ENCODE measurements around the gene SEC22B.
"Not testable (repeated sequence)": the region's sequence is repeated elsewhere in the genome, so short reads cannot be mapped to it uniquely, and the experiment has no call there.

SEC22B gene

GRCh38 chr1:120176092-120176855 lies at the start of gene SEC22B:
Gene SEC22B (minus strand): TSS chr1:120176520. CDS start chr1:120176381, 139 bp downstream.
- peak; percentile 71 to 74 for DNase-seq (ENCODE audit: low read depth in 2 of 2)

GRCh38 chr1:120217933-120218332 lies 41.6 kb upstream of the SEC22B start:
- not testable (repeated sequence) for DNase-seq (ENCODE audit: low read depth in 2 of 2)

- DNase-seq (ENCODE audit: low read depth in 2 of 2), result not testable (repeated sequence)
Observed at GRCh38 chr1:120217175-120217929, 41.0 kb upstream of the SEC22B start.

- DNase-seq (ENCODE audit: low read depth in 2 of 2), result not testable (repeated sequence)
Observed at GRCh38 chr1:120213606-120214005, 37.3 kb upstream of the SEC22B start.

- DNase-seq (ENCODE audit: low read depth in 2 of 2), result not testable (repeated sequence)
Observed at GRCh38 chr1:120210754-120211153, 34.4 kb upstream of the SEC22B start.

- DNase-seq (ENCODE audit: low read depth in 2 of 2), result not testable (repeated sequence)
Observed at GRCh38 chr1:120196863-120197775, 20.8 kb upstream of the SEC22B start.

GRCh38 chr1:120188626-120189025 lies 12.3 kb upstream of the SEC22B start:
- not testable (repeated sequence) for DNase-seq (ENCODE audit: low read depth in 2 of 2)

- DNase-seq (ENCODE audit: low read depth in 2 of 2), result not testable (repeated sequence)
Observed at GRCh38 chr1:120182176-120182707, 5.9 kb upstream of the SEC22B start.

- DNase-seq (ENCODE audit: low read depth in 2 of 2), result not testable (repeated sequence)
Observed at GRCh38 chr1:120179811-120180690, 3.7 kb upstream of the SEC22B start.

- no peak for DNase-seq (ENCODE audit: low read depth in 2 of 2)
Observed at GRCh38 chr1:120178799-120179756, 2.8 kb upstream of the SEC22B start.

GRCh38 chr1:120178058-120178457 lies 1.7 kb upstream of the SEC22B start:
- not testable (repeated sequence) for DNase-seq (ENCODE audit: low read depth in 2 of 2)

GRCh38 chr1:120175688-120176087 lies 632 bp downstream of the SEC22B start:
- DNase-seq (ENCODE audit: low read depth in 2 of 2), result not testable (repeated sequence)

- DNase-seq (ENCODE audit: low read depth in 2 of 2), result not testable (repeated sequence)
Observed at GRCh38 chr1:120164761-120165160, 11.6 kb downstream of the SEC22B start.

- not testable (repeated sequence) for DNase-seq (ENCODE audit: low read depth in 2 of 2)
Observed at GRCh38 chr1:120162015-120162414, 14.3 kb downstream of the SEC22B start.

- DNase-seq (ENCODE audit: low read depth in 2 of 2), result not testable (repeated sequence)
Observed at GRCh38 chr1:120158495-120158894, 17.8 kb downstream of the SEC22B start.

GRCh38 chr1:120158086-120158485 lies 18.2 kb downstream of the SEC22B start:
- not testable (repeated sequence) for DNase-seq (ENCODE audit: low read depth in 2 of 2)

- not testable (repeated sequence) for DNase-seq (ENCODE audit: low read depth in 2 of 2)
Observed at GRCh38 chr1:120150138-120150822, 26.0 kb downstream of the SEC22B start.

GRCh38 chr1:120149420-120150059 lies 26.8 kb downstream of the SEC22B start:
- DNase-seq (ENCODE audit: low read depth in 2 of 2), result not testable (repeated sequence)
